ENCODE measurements around the gene EPS8.

The EPS8 gene

GRCh38 chr12:15636060-15636890 lies 152.9 kb downstream of the EPS8 start:
- Histone ChIP-seq H3K4me2 (ENCODE audit: low read depth, low read length) (no peak overlapping the region), H3F3A (ENCODE audit: insufficient read depth, low read length) (no peaks in the 10 kb centered on the region), H3K27me3 (replicated peaks; ENCODE audit: insufficient read depth, low read length) (no peaks in the 10 kb centered on the region)

GRCh38 chr12:15634010-15634683 lies 155.0 kb downstream of the EPS8 start:
- no peaks in the 10 kb centered on the region for H3K9me3 ChIP-seq (replicated peaks; ENCODE audit: insufficient read depth, low read length)
- no peak for DNase-seq
- H4K20me1 ChIP-seq (ENCODE audit: insufficient read depth, low read length), result no peaks in the 10 kb centered on the region
- no peak overlapping the region for H2AFZ ChIP-seq (ENCODE audit: low read length)
- H3K9me2 ChIP-seq (replicated peaks; ENCODE audit: insufficient read depth, low read length), result no peaks in the 10 kb centered on the region
- no peak overlapping the region for H3K4me3 ChIP-seq (ENCODE audit: low read length)
- H3K4me1 ChIP-seq (ENCODE audit: low read length), result no peaks in the 10 kb centered on the region
- no peak overlapping the region for H3K27ac ChIP-seq (ENCODE audit: low read length)
- H3K4me2 ChIP-seq (ENCODE audit: low read depth, low read length), result no peak overlapping the region
- no peaks in the 10 kb centered on the region for H3K27me3 ChIP-seq (replicated peaks; ENCODE audit: insufficient read depth, low read length)
- H3F3A ChIP-seq (ENCODE audit: insufficient read depth, low read length), result no peaks in the 10 kb centered on the region
- H3K79me2 ChIP-seq (ENCODE audit: low read length), result no peaks in the 10 kb centered on the region
- no peak overlapping the region for H3K9ac ChIP-seq (ENCODE audit: low read length)
- H3K36me3 ChIP-seq (replicated peaks; ENCODE audit: insufficient read depth, low read length), result no peaks in the 10 kb centered on the region
- TF ChIP-seq EZH2 (optimal IDR thresholded peaks at IDR 0.05; ENCODE audit: low read depth, low read length) (no peak), EZH2phosphoT487 (IDR thresholded peaks at IDR 0.05; ENCODE audit: low read length) (no peak), CTCF (IDR thresholded peaks at IDR 0.05; ENCODE audit: low read length) (no peak)

More at GRCh38 chr12:15636060-15636890, 152.9 kb downstream of the EPS8 start:
- no peaks in the 10 kb centered on the region for H4K20me1 ChIP-seq (ENCODE audit: insufficient read depth, low read length)
- no peak for DNase-seq
- H3K9me2 ChIP-seq (replicated peaks; ENCODE audit: insufficient read depth, low read length), result no peaks in the 10 kb centered on the region
- H3K36me3 ChIP-seq (replicated peaks; ENCODE audit: insufficient read depth, low read length), result no peaks in the 10 kb centered on the region
- H2AFZ ChIP-seq (ENCODE audit: low read length), result no peak overlapping the region
- H3K9me3 ChIP-seq (replicated peaks; ENCODE audit: insufficient read depth, low read length), result no peaks in the 10 kb centered on the region
- TF ChIP-seq CTCF (IDR thresholded peaks at IDR 0.05; ENCODE audit: low read length) (no peak), EZH2phosphoT487 (IDR thresholded peaks at IDR 0.05; ENCODE audit: low read length) (no peak), EZH2 (optimal IDR thresholded peaks at IDR 0.05; ENCODE audit: low read depth, low read length) (no peak)
- H3K4me3 ChIP-seq (ENCODE audit: low read length), result no peak overlapping the region
- H3K4me1 ChIP-seq (ENCODE audit: low read length), result no peaks in the 10 kb centered on the region
- no peak overlapping the region for H3K9ac ChIP-seq (ENCODE audit: low read length)
- H3K27ac ChIP-seq (ENCODE audit: low read length), result no peak overlapping the region
- no peaks in the 10 kb centered on the region for H3K79me2 ChIP-seq (ENCODE audit: low read length)

- Histone ChIP-seq H3K9ac (ENCODE audit: low read length) (no peak overlapping the region), H3F3A (ENCODE audit: insufficient read depth, low read length) (no peaks in the 10 kb centered on the region), H3K4me2 (ENCODE audit: low read depth, low read length) (no peak overlapping the region), H4K20me1 (ENCODE audit: insufficient read depth, low read length) (no peaks in the 10 kb centered on the region), H3K79me2 (ENCODE audit: low read length) (no peaks in the 10 kb centered on the region), H2AFZ (ENCODE audit: low read length) (no peak overlapping the region), H3K36me3 (replicated peaks; ENCODE audit: insufficient read depth, low read length) (no peaks in the 10 kb centered on the region), H3K27ac (ENCODE audit: low read length) (no peak overlapping the region), H3K9me3 (replicated peaks; ENCODE audit: insufficient read depth, low read length) (no peaks in the 10 kb centered on the region), H3K4me1 (ENCODE audit: low read length) (no peaks in the 10 kb centered on the region), H3K9me2 (replicated peaks; ENCODE audit: insufficient read depth, low read length) (no peaks in the 10 kb centered on the region), H3K27me3 (replicated peaks; ENCODE audit: insufficient read depth, low read length) (no peaks in the 10 kb centered on the region), H3K4me3 (ENCODE audit: low read length) (no peak overlapping the region)
- TF ChIP-seq EZH2 (optimal IDR thresholded peaks at IDR 0.05; ENCODE audit: low read depth, low read length) (no peak), CTCF (IDR thresholded peaks at IDR 0.05; ENCODE audit: low read length) (no peak), EZH2phosphoT487 (IDR thresholded peaks at IDR 0.05; ENCODE audit: low read length) (no peak)
- no peak for DNase-seq
These were observed 156.0 kb downstream of the EPS8 start for GRCh38 chr12:15633201-15633600.

Data from MM.1S (cell line).